NCI-H82 (cell line): Measurements from ENCODE around the gene TCL1A.

Experiments
- DNase-seq: peaks from one replicate; lab custom pipeline; 2025; lab: John Stamatoyannopoulos, UW

Gene TCL1A

DNA sequence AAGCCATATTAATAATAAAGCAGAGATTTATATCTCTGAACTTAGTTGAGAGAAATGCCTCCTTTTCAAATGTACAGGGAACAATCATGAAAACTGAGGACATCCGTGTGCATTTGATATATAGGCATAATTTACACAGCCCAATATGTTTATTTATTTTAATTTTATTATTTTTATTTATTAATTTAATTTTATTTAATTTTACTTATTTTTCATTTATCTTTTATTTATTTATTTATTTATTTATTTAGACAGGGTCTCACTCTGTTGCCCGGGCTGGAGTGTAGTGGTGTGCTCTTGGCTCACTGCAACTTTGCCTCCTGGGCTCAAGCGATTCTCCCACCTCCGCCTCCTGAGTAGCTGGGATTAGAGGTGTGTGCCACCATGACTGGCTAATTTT lies 8.4 kb downstream of the TCL1A start:
- no peak for DNase-seq

DNA sequence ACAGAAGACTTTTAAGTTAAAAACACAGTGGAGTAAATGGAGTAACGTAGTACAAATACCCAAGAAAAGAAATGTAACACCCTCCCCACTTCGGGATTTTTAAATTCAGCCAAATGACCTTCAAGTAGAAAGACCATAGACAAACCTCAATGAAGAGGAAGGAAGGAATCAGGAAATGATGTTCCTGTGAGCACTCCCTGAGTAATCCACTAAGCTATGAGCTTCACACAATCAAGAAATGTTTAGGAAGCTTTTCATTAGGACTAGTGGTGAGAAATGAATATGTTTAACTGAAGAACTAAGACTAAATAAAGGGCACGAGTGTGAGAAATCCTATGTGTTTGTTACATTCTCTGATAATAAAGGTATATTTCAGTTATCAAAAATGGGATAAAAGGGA lies 10.1 kb downstream of the TCL1A start:
- DNase-seq: no peak

DNA sequence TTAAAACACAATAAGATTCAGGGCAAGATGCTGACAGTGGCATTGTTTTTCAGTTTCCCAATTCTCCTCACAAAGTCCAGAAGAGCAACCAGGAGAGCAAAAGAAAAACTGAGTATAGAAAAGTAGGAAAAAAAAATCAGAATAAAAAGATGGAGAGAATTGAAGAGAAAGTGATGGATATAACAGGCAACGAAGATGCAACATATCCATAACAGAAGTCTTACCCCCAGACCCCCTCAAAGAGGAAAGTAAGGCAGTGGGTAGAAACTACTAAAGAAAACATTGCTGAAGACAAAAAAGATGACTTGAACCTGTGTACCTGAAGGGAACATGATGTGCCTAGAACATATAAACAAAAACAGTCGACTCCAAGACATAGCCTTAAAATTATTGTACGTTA lies 10.6 kb downstream of the TCL1A start:
- no peak for DNase-seq

DNA sequence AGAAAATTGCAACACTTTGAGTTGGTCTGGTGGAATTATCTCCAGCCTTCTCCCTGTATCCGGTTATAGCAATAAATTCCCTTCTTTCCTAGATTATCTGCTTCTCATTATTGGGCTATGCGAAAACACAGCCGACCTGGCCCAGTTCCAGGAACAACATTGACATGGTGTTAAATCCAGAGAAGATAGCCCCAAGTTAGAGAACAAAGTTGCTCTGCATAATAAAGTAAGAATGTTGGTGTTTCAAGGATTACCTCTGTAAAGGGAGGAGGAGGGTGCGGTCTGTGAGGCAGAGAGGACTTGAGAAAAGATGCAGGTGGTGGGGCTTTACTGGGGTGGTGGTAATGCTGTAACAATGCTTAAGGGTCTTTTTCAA lies 12.1 kb downstream of the TCL1A start:
- DNase-seq: no peak

DNA sequence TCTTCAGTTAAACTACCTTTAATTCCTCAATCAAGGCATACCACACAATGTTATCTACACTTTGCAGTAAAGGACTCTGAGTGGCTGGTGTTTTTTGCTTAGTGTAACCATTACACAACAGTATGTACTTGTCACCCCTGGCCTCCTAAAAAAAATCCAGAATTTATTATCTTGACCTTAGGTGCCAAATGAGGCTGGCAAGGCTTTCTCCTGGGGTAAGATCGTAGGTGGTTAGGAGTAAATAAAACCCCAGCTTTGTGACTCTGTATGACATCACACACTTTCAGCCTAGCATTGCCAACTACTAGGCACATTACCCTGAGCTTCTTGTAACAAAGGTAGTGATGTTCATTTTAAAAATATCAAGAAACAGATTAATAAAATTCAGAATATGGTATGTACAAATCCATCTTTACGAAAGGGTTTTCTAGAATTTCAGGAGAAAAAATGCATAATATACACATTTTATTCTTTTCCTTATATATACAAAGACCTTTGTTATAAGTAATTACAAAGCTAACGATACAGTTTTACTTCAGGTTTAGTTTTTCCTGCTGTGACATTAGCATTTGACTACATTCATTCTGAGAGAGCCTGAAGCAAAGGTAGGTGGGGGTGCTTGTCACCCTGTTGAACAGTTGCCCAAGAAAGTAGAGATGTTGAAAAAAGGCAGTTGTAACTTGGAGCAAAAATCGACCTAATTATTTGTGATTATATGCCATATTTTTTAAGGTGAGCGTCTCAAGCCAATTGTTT lies 13.5 kb downstream of the TCL1A start:
- DNase-seq: no peak

DNA sequence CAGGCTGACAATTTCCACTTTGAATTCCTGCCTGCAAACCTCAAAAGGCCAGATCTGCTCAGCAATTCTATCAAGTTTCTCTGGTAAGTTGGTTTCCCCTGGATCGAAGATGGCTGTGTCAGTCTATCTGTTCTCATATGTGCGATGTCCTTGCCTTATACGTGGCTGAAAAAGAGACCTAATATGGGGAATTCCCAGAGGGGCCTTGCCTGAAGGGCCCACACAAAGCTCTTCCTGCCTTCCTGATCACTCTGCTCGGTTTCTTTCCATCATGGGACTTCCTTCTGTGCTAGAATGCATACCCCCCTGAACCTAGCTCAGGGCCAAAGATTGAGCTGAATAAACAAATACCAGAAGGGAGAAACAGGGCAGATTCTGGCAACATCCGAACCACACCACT lies 14.5 kb downstream of the TCL1A start:
- no peak for DNase-seq

DNA sequence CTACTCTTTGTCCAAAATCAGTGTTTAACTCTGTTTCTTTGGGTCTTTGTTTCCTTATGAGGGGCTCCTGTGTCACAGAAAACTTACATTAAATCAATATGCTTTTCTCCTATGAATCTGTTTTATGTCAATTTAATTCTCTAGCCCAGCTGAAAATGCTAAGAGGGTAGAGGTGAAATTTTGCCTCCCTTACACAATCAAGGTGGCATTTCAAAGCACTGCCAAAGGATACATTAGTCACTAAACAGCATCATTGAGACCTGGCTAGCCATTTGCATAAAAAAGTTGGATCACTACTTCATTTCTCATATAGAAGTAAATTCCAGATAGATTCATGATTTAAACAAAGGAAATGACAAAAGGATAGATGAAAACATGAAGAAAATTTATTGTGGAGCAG lies 15.6 kb downstream of the TCL1A start:
- no peak for DNase-seq

DNA sequence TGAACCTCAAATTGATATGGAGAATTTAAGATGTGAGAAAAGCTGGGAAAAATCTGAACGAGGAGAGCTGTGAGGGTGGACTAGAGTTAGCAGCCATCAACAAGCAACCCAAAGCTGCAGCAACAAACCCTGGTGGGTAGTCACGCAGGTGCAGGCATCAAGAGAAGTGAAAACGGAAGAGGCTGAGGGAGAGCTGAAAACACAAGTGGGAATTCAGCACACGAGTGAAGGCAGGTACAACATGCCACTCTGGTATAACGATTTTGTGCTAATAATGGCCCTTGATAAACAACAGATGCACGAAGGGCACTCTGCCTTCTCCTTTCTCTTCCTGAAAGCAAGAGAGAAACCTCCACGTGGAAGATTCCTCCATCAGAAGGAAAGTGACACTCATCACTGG lies 16.2 kb downstream of the TCL1A start:
- no peak for DNase-seq

DNA sequence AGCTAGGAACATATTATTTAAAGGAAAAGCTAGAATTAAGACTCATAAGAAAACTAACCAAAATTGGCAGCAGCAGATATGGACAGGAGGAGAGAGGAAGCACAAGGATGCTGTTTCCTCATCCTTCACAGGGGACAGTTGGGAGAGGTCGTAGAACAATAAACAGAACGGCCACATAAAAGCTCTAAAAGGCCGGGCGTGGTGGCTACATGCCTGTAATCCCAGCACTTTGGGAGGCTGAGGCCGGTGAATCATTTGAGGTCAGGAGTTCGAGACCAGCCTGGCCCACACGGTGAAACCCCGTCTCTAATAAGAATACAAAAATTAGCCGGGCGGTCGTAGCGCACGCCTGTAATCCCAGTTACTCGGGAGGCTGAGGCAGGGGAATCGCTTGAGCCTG lies 17.2 kb downstream of the TCL1A start:
- DNase-seq: no peak

DNA sequence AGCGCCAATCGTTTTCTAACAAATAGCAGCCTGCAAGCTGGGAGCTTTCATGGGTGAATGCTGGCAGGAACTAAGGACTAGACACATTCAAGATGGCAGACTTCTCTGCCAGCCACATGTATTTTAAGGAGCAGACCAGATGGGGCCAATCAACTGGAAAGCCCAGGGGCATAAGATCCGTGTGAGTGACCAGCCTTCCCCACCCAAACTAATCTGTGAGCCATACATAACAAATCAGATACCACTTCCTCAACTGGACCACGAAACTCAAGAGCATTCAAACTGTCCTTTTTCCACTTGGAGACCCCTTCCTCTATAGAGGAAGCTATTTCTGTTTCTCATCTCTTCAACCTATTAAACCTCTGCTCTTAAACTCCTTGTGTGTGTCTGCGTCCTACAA lies 18.0 kb downstream of the TCL1A start:
- no peak for DNase-seq

DNA sequence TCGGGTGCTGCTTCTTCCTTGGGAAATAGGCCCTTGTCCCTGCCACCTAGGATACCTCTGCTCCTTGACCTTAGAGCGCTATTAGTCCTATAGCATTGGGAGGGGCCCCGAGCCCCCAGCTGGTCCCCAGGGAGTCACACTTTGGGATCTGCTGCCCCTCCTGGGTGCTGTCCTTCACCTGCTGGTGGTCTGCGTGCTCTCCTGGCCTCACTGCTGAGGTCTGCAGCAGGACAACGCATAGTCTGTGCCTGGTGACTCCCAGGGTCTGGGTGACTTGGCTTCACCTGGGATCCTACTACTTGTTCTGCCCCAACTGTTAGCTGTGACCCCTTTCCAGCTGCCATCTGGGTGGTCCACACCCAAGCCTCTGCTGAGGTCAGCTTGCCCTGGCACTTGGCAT lies 18.9 kb downstream of the TCL1A start:
- no peak for DNase-seq

DNA sequence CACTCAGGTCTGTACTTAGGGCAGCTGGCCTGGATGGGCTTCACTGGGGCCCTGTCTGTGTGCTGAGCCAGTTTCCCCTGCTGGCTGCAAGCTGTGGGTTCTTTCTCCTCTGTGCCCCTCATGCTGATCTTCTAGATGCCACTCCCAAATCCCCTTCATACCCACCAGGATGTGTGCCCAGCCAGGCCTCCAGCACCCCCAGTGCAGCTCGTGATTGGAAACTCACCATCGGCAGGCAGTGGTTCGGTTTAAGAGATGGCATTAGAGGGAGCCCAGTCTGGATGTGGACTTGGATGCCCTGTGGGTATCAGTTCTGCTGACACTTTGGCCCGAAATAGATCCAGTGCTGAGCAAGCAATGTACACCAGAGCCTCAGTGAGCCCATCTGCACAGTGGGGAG lies 21.8 kb downstream of the TCL1A start:
- no peak for DNase-seq

DNA sequence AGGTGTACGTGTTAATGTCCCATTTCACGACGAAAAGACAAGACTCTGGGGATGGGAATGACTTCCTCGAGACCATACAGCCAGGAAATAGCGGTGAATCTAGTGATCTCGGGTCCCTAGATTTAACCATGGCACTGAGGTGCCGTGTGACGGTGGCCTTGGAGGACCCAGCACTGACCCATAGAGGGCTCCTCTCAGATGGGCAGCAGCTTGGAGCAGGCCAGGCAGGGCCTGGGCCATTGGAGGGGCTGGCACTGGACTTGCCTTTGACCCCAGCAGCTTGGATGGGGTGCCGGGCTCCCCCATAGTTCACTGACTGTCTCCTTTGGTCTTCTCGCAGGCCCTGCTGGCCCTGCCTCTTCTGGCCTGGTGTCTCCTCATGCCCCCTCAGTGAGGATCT lies 22.3 kb downstream of the TCL1A start:
- DNase-seq: no peak

DNA sequence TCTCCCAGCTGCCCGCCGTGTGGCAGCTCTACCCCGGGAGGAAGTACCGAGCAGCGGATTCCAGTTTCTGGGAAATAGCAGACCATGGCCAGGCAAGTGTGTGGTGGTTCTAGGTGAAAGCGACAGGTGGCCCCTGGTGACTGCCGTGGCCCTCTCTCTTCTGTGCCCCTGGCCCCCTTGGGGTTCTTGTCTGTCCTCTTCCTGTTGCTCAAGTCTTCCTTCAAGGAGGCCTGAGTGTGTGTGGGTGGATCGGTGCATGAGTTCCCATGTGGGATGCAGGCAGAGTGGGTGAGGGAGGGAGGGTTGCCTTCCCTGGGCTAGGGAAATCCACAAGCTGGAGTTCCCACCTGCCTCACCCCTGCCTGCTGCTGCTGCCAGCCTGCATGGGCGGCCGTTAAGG lies 23.1 kb downstream of the TCL1A start:
- no peak for DNase-seq

DNA sequence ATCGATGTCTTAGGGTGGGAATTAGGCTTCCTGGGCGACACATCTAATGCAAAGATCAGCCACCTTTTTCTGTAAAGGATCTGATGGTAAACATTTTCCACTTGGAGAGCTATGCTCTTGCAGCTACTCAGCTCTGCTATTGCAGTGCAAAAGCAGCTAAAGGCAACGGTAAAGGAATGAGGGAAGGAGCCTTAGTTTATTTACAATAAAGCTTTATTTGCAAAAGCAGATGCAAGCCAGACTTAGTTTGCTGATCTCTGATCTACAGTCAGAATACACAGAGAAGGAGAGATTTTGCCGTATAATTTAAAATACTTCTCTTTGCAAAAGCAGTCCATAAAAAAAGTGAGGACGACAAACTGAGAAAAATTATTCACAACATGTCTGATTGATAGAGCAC lies 24.5 kb downstream of the TCL1A start:
- DNase-seq: no peak

DNA sequence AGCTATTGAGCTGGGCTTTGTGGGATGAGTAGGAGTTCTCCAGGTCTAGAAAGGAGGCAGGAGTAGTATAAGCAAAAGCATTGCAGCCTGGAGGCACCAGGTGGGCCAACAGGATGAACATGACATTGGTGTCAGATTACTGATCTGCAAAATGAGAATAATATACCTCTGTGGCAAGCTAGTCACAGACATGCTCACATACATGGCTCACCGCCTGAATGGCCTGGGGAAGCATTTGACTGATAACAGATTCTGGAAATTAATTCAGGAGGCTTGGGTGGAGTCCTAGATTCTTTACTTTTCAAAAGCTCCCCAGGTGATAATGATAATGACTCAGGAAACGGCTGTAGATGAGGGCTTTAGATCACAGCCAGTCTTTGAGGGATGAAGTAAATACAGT lies 27.0 kb downstream of the TCL1A start:
- no peak for DNase-seq

DNA sequence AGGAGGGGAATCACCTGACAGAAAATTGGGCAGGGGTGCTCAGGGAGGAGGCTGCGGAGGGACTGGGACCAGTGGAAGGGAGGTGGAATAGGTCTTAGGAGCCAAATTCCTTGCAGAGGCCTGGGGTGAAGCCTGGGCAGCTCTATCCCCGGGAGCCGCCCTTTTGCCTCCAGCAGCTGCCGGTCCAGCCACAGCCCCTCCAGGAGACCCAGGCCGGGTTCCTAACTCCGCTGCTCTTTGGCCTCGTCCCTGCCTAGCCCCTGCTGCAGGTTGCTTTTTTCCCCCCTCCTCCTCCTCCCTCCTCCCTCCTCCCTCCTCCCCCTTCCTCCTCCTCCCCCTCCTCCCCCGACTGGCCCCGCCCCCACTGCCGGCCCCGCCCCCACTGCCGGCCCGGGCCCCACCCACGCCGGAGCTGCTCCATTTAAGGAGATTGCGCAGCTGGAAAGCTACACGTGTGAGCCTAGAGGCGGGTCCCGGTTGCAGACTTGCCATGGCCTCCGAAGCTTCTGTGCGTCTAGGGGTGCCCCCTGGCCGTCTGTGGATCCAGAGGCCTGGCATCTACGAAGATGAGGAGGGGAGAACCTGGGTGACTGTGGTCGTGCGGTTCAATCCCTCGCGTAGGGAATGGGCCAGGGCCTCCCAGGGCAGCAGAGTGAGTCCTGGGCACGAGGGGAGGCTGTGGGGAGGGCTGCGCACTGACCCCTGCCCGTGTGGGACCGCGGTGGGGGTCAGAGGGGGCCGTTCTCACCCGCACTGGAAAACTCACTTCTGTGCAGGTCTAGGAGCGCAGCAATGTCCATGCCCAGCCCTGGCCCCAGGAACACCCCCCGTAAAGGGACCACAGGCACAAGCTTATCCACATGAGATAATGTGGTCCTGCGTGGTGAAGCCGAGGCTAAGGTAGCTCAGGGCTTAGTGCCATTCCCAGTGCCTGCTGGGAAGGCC lies 27.7 kb downstream of the TCL1A start, which contains the start of gene TCL1B:
Gene TCL1B, plus strand, starts transcription at position 449 of the 945 bp plus-strand sequence. Its CDS starts 42 bp downstream, at position 491.
- peak; percentile 12 for DNase-seq

DNA sequence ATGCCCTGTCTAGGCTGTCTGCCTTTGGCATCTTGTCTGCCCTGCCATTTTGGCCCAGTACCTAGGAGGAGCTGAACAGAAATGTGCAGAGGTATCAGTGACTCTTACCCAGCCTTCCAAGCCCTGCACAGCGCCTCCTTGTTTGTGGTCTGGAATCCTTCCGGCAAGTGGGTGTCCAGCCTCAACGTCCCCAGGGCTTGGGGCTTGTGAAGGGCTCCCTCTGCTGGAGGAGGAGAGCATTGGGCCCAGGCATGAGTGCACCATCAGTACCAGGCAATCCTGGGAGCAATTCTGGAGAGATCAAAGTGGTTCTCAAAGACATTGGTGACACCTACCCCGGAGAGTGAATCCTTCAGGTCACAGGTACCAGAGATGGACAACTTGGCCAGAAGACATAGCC lies 30.1 kb downstream of the TCL1A start:
- peak; percentile 42 for DNase-seq

DNA sequence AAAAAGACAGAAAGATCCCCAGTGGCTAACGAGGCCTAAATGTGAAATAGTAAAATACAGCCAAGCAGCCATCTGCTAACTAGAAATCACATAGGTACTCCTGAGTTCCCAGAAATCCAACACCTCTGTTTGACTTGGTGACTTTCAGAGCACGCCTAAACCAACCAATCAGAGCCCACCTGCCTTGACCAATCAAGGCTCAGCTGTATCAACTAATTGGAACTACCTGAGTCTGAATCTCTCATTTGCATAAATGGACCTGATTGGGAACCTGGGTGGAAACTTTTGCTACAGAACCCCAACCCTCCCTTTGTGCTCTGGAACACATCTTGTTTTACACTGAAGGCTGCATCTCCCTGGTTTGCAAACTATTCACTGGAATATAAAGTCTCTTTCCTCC lies 32.8 kb downstream of the TCL1A start:
- DNase-seq: no peak

DNA sequence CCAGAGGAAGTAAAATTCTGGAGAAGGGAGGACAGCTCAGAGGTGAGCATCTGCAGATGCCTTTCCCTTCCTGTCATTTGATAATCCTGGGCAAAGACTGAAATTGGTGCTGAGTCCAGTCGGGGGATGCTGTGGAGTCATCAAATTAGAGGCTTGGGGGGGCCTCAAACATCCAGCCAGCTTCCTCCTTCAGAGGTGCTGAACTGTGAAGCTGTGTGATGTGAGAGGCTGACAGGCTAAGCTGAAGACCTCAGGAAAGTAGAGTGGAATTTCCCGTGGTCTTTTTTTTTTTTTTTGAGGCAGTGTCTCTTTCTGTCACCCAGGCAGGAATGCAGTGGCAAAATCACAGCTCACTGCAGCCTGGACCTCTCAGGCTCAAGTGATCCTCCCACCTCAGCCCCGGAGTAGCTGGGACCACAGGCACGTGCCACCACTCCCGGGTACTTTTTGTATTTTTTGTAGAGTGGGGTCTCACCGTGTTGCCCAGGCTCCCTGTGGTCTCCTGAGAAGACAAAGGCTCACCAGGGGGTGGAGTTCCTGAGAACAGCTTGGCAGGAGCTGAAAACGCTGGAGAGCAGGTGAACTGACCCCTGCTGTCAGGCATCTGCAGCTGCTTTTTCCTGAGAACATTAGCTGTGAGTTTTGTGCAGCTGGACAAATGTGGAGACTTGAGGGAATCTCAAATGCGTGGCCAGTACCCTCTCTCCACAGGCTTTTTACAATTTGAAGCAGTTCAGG lies 33.8 kb downstream of the TCL1A start:
- DNase-seq: peak; percentile 15

DNA sequence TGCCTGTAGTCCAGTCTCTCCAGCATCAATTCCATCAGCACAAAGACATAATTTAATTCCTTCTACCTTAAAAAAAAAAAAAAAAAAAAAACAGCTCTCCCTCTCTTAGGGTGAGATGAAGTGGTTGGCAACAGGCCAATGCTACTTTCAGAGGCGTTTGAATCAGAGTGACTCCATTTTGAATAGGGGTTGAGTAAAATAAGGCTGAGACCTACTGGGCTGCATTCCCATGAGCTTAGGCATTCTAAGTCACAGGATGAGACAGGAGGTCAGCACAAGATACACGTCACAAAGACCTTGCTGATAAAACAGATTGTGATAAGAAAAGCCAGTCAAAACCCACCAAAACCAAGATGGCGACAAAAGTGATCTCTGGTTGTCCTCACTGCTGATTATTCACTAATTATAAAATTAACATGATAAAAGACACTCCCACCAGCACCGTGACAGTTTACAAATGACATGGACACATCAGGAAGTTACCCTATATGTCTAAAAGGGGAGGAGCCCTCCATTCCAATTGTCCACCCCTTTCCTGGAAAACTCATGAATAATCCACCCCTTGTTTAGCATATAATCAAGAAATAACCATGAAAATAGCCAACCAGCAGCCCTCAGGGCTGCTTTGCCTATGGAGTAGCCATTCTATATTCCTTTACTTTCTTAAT lies 34.6 kb downstream of the TCL1A start:
- no peak for DNase-seq
